ENCODE results near the gene FAM43A. TPM values are rescaled to one million over a fixed set of nuclear protein-coding genes. Genes with fewer than 3 reads are reported as not detected.

FAM43A gene
- total and polyA plus RNA-seq, 4 donors: 9.7 to 51.7 (median 20.6) TPM

DNA sequence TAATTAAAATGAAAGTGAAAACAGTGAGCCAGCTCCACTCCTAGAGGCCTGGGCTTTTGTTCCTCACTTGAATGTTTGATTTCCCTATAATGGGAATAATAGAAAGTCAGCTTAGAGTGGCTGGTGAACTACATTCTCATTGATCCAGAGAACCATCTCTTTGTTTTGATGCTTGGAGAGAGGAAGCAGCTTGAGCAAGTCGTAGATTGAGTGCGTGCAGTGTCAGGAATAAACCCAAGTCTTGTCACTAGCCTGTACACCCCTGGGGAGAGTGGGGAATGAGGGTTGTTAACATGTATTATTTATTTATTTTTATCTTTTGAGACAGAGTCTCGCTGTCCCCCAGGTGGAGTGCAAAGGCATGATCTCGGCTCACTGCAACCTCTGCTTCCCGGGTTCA is 12.8 kb upstream of the FAM43A start:
- Histone ChIP-seq H3K9me3 (ENCODE audit: control insufficient read depth, insufficient read depth, low read length) (no peaks in the 10 kb centered on the region), H3K27me3 (ENCODE audit: control insufficient read depth, insufficient read depth, low read length) (peaks cover 2% of the 10 kb centered on the region), H3K27ac (ENCODE audit: low read depth, low read length) (peak overlapping the region; percentile 94), H3K4me3 (ENCODE audit: low read depth, low read length) (peak overlapping the region; percentile 90), H3K36me3 (ENCODE audit: control insufficient read depth, insufficient read depth, low read length) (peaks cover 4% of the 10 kb centered on the region), H3K4me1 (ENCODE audit: control insufficient read depth, insufficient read depth, low read length) (peaks cover 6% of the 10 kb centered on the region)
- DNase-seq (ENCODE audit: low read depth in 4 of 6, low spot score in 6 of 6): no peak
- WGBS (ENCODE audit: insufficient coverage): 32% methylated on average over 3 of the region's 5 CpGs

DNA sequence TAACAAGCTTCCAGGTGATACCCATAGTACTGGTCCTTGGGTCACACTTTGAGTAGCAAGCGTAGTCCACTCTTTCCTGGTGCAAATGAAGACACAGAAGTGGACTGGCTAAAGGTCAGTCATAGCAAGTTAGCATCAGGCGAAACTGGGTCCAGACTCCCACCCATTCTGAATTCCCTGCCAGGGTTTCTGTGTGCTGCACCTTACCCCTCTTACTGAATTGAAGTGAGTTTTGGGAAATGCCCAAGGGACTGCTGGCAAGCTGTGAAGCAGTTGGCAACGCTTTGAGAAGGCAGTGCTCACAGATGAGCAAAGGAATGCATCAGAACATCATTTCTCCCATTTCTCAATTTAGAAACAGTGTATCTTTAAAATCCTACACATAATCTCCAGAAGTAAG is 11.9 kb upstream of the FAM43A start:
- H3K9me3 ChIP-seq (ENCODE audit: control insufficient read depth, insufficient read depth, low read length): no peaks in the 10 kb centered on the region
- no peak overlapping the region for H3K27ac ChIP-seq (ENCODE audit: low read depth, low read length)
- DNase-seq (ENCODE audit: low read depth in 4 of 6, low spot score in 6 of 6): no peak
- H3K4me3 ChIP-seq (ENCODE audit: low read depth, low read length): no peak overlapping the region
- whole genome bisulfite sequencing (ENCODE audit: insufficient coverage): 100% methylated on average over 1 of the region's 3 CpGs
- H3K27me3 ChIP-seq (ENCODE audit: control insufficient read depth, insufficient read depth, low read length): peaks cover 2% of the 10 kb centered on the region
- H3K36me3 ChIP-seq (ENCODE audit: control insufficient read depth, insufficient read depth, low read length): peaks cover 4% of the 10 kb centered on the region
- H3K4me1 ChIP-seq (ENCODE audit: control insufficient read depth, insufficient read depth, low read length): peaks cover 6% of the 10 kb centered on the region

- whole genome bisulfite sequencing (ENCODE audit: insufficient coverage): 64% methylated on average over 9 of the region's 12 CpGs
- Histone ChIP-seq H3K36me3 (ENCODE audit: control insufficient read depth, insufficient read depth, low read length) (no peaks in the 10 kb centered on the region), H3K27ac (ENCODE audit: low read depth, low read length) (no peak overlapping the region), H3K27me3 (ENCODE audit: control insufficient read depth, insufficient read depth, low read length) (peaks cover 2% of the 10 kb centered on the region), H3K4me1 (ENCODE audit: control insufficient read depth, insufficient read depth, low read length) (peaks cover 6% of the 10 kb centered on the region), H3K4me3 (ENCODE audit: low read depth, low read length) (no peak overlapping the region), H3K9me3 (ENCODE audit: control insufficient read depth, insufficient read depth, low read length) (no peaks in the 10 kb centered on the region)
- DNase-seq (ENCODE audit: low read depth in 4 of 6, low spot score in 6 of 6): no peak
These were observed 10.5 kb upstream of the FAM43A start for GRCh38 chr3:194675081-194675640.

- H3K36me3 ChIP-seq (ENCODE audit: control insufficient read depth, insufficient read depth, low read length): no peaks in the 10 kb centered on the region
These were observed 10.0 kb upstream of the FAM43A start for GRCh38 chr3:194675680-194676079.

GRCh38 chr3:194676471-194676870 is 9.2 kb upstream of the FAM43A start:
- no peaks in the 10 kb centered on the region for H3K9me3 ChIP-seq (ENCODE audit: control insufficient read depth, insufficient read depth, low read length)
- no peak overlapping the region for H3K27ac ChIP-seq (ENCODE audit: low read depth, low read length)
- H3K27me3 ChIP-seq (ENCODE audit: control insufficient read depth, insufficient read depth, low read length): peaks cover 2% of the 10 kb centered on the region
- DNase-seq (ENCODE audit: low read depth in 4 of 6, low spot score in 6 of 6): no peak
- no peaks in the 10 kb centered on the region for H3K36me3 ChIP-seq (ENCODE audit: control insufficient read depth, insufficient read depth, low read length)
- no CpG with 5 or more reads among the region's 1 CpG for WGBS (ENCODE audit: insufficient coverage)
- peaks cover 3% of the 10 kb centered on the region for H3K4me1 ChIP-seq (ENCODE audit: control insufficient read depth, insufficient read depth, low read length)
- no peak overlapping the region for H3K4me3 ChIP-seq (ENCODE audit: low read depth, low read length)

More at GRCh38 chr3:194675680-194676079, 10.0 kb upstream of the FAM43A start:
- WGBS (ENCODE audit: insufficient coverage): no CpG with 5 or more reads among the region's 4 CpGs
- no peak for DNase-seq (ENCODE audit: low read depth in 4 of 6, low spot score in 6 of 6)
- Histone ChIP-seq H3K9me3 (ENCODE audit: control insufficient read depth, insufficient read depth, low read length) (no peaks in the 10 kb centered on the region), H3K4me3 (ENCODE audit: low read depth, low read length) (no peak overlapping the region), H3K27ac (ENCODE audit: low read depth, low read length) (no peak overlapping the region), H3K4me1 (ENCODE audit: control insufficient read depth, insufficient read depth, low read length) (peaks cover 5% of the 10 kb centered on the region), H3K27me3 (ENCODE audit: control insufficient read depth, insufficient read depth, low read length) (peaks cover 2% of the 10 kb centered on the region)

GRCh38 chr3:194680888-194681615 is 4.6 kb upstream of the FAM43A start:
- Histone ChIP-seq H3K36me3 (ENCODE audit: control insufficient read depth, insufficient read depth, low read length) (no peaks in the 10 kb centered on the region), H3K4me3 (ENCODE audit: low read depth, low read length) (no peak overlapping the region), H3K27ac (ENCODE audit: low read depth, low read length) (no peak overlapping the region), H3K27me3 (ENCODE audit: control insufficient read depth, insufficient read depth, low read length) (peaks cover 19% of the 10 kb centered on the region), H3K4me1 (ENCODE audit: control insufficient read depth, insufficient read depth, low read length) (peaks cover 14% of the 10 kb centered on the region), H3K9me3 (ENCODE audit: control insufficient read depth, insufficient read depth, low read length) (no peaks in the 10 kb centered on the region)
- DNase-seq (ENCODE audit: low read depth in 4 of 6, low spot score in 6 of 6): no peak
- WGBS (ENCODE audit: insufficient coverage): 82% methylated on average over 11 of the region's 11 CpGs

DNA sequence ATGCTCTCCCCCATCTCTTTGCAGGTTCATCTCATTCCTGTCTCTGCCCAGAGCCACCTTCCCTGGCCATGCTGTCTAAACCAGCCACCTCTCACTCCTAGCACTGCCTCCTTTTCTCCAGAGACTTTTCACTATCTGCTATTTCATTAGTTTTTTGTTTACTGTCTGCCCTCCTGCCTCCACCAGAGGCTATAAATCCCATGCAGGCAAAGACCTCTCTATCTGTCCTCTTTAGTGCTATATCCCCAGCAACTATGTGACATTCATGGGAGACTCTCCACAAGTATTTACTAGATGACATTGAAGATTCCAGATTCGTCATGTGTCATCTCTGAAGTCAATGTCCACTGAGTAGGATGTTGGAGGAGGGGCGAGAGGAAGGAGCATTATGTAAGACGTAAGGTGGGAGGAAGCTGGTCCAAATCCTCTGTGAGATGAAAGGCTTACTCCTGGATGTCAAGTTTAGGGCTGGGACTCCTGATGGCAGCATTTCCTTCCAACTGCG is 3.4 kb upstream of the FAM43A start:
- Histone ChIP-seq H3K9me3 (ENCODE audit: control insufficient read depth, insufficient read depth, low read length) (no peaks in the 10 kb centered on the region), H3K27me3 (ENCODE audit: control insufficient read depth, insufficient read depth, low read length) (peaks cover 29% of the 10 kb centered on the region), H3K36me3 (ENCODE audit: control insufficient read depth, insufficient read depth, low read length) (no peaks in the 10 kb centered on the region), H3K4me1 (ENCODE audit: control insufficient read depth, insufficient read depth, low read length) (peaks cover 25% of the 10 kb centered on the region), H3K27ac (ENCODE audit: low read depth, low read length) (no peak overlapping the region), H3K4me3 (ENCODE audit: low read depth, low read length) (no peak overlapping the region)
- WGBS (ENCODE audit: insufficient coverage): 41% methylated on average over 4 of the region's 4 CpGs
- no peak for DNase-seq (ENCODE audit: low read depth in 4 of 6, low spot score in 6 of 6)

GRCh38 chr3:194682694-194683310 is 2.9 kb upstream of the FAM43A start:
- Histone ChIP-seq H3K4me3 (ENCODE audit: low read depth, low read length) (no peak overlapping the region), H3K9me3 (ENCODE audit: control insufficient read depth, insufficient read depth, low read length) (no peaks in the 10 kb centered on the region), H3K27ac (ENCODE audit: low read depth, low read length) (no peak overlapping the region), H3K36me3 (ENCODE audit: control insufficient read depth, insufficient read depth, low read length) (no peaks in the 10 kb centered on the region), H3K27me3 (ENCODE audit: control insufficient read depth, insufficient read depth, low read length) (peaks cover 33% of the 10 kb centered on the region), H3K4me1 (ENCODE audit: control insufficient read depth, insufficient read depth, low read length) (peaks cover 31% of the 10 kb centered on the region)
- 55% methylated on average over 14 of the region's 14 CpGs for WGBS (ENCODE audit: insufficient coverage)
- peak in 5 of 6 donors; percentile 72 to 97 (median 80) for DNase-seq (ENCODE audit: low read depth in 4 of 6, low spot score in 6 of 6)

- WGBS (ENCODE audit: insufficient coverage): no CpG with 5 or more reads among the region's 2 CpGs
- Histone ChIP-seq H3K36me3 (ENCODE audit: control insufficient read depth, insufficient read depth, low read length) (no peaks in the 10 kb centered on the region), H3K27ac (ENCODE audit: low read depth, low read length) (no peak overlapping the region), H3K9me3 (ENCODE audit: control insufficient read depth, insufficient read depth, low read length) (no peaks in the 10 kb centered on the region), H3K4me3 (ENCODE audit: low read depth, low read length) (no peak overlapping the region), H3K27me3 (ENCODE audit: control insufficient read depth, insufficient read depth, low read length) (peaks cover 38% of the 10 kb centered on the region), H3K4me1 (ENCODE audit: control insufficient read depth, insufficient read depth, low read length) (peaks cover 37% of the 10 kb centered on the region)
- DNase-seq (ENCODE audit: low read depth in 4 of 6, low spot score in 6 of 6): peak in 1 of 6 donors; percentile 54
These were observed 2.3 kb upstream of the FAM43A start for GRCh38 chr3:194683380-194683779.

Data from spinal cord (tissue), 10 donors.